Right kidney (tissue), 9 donors: Measurements from ENCODE around the gene RBM43.
"Not testable (repeated sequence)": the region's sequence is repeated elsewhere in the genome, so short reads cannot be mapped to it uniquely, and the experiment has no call there.

Experiments
- DNase-seq: peaks from one replicate; pipeline ENCODE4 v3.0.0-alpha.2; 2016
- long read RNA-seq, 8 donors: transcript quantifications; one replicate each; lab custom pipeline, GENCODE V29; 2026

The RBM43 gene
- long read RNA-seq, donor 1, full-length matches to known transcripts = 3 of 3 reads
- long read RNA-seq, donor 1, partial matches to known transcripts = 0 of 3 reads
- long read RNA-seq, donor 1, other reads (novel, unspliced or antisense) = 0 of 3 reads
- long read RNA-seq, donor 2, full-length matches to known transcripts = 3 of 3 reads
- long read RNA-seq, donor 2, partial matches to known transcripts = 0 of 3 reads
- long read RNA-seq, donor 2, other reads (novel, unspliced or antisense) = 0 of 3 reads
- long read RNA-seq, donor 3, full-length matches to known transcripts = 3 of 3 reads
- long read RNA-seq, donor 3, partial matches to known transcripts = 0 of 3 reads
- long read RNA-seq, donor 3, other reads (novel, unspliced or antisense) = 0 of 3 reads
- long read RNA-seq, donor 4, full-length matches to known transcripts = 3 of 3 reads
- long read RNA-seq, donor 4, partial matches to known transcripts = 0 of 3 reads
- long read RNA-seq, donor 4, other reads (novel, unspliced or antisense) = 0 of 3 reads
- long read RNA-seq, donor 5, partial matches to known transcripts = 0 of 1 reads
- long read RNA-seq, donor 5, other reads (novel, unspliced or antisense) = 0 of 1 reads
- long read RNA-seq, donor 6, full-length matches to known transcripts = 4 of 4 reads
- long read RNA-seq, donor 6, partial matches to known transcripts = 0 of 4 reads
- long read RNA-seq, donor 6, other reads (novel, unspliced or antisense) = 0 of 4 reads
- long read RNA-seq, donor 7, full-length matches to known transcripts = 3 of 3 reads
- long read RNA-seq, donor 7, partial matches to known transcripts = 0 of 3 reads
- long read RNA-seq, donor 7, other reads (novel, unspliced or antisense) = 0 of 3 reads
- long read RNA-seq, donor 8, full-length matches to known transcripts = 3 of 3 reads
- long read RNA-seq, donor 8, partial matches to known transcripts = 0 of 3 reads
- long read RNA-seq, donor 8, other reads (novel, unspliced or antisense) = 0 of 3 reads

DNA sequence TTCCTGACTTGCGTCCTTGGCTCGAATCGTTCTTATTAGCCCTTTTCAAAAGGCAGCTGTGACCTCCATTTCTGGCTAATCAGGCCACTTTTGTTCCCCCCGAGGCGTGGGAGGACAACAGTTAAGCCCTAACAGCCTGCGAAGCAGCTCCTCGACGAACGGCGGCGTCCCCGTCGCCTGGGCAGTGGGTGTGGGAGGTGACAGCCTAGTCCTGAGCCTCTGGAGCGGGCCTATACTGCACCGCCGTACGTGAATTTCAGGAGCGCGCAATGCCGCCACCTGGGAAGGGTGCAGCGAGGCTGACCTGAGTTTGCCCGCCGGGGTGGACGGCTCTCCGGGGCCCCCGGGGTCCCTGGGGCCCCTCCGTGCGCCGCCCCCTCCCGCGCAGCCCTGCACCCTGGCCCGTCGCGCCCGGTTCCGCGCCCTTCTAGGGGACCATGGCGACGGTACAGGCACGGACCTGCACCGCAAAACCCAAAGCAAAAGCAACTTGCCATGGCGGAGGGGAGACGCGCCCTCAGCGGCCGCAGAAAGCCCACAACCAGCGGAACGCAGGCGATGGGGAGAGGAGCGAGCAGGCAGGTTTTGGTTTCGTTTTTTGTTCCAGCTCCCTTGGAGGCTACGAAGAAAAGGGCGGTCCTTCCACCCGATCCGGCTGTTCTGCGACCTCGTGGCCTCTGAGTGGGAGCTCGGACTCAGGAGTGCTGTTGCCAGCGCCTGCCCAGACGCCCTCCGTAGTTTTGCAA is at the start of gene RBM43:
Gene RBM43, minus strand, starts transcription at position 633 of the 746 bp plus-strand sequence. Its CDS starts 136 bp downstream, at position 497.
- peak; percentile 92 for DNase-seq

DNA sequence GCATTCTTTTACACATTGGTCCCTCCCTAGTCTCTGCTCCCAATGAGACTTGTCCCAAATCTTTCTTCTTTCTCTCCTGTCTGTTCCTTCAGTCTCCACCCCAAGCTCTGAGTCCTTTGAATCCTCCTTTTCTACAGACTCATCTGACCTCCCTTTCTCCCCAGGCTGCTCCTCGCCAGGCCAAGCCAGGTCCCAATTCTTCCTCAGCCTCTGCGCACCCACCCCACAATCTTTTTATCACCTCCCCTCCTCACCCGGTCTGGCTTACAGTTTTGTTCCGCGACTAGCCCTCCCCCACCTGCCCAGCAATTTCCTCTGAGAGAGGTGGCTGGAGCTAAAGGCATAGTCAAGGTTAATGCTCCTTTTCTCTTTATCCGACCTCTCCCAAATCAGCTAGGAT is 48.6 kb upstream of the RBM43 start:
- DNase-seq = not testable (repeated sequence)

GRCh38 chr2:151306621-151307020 is 45.0 kb upstream of the RBM43 start:
- no peak for DNase-seq

DNA sequence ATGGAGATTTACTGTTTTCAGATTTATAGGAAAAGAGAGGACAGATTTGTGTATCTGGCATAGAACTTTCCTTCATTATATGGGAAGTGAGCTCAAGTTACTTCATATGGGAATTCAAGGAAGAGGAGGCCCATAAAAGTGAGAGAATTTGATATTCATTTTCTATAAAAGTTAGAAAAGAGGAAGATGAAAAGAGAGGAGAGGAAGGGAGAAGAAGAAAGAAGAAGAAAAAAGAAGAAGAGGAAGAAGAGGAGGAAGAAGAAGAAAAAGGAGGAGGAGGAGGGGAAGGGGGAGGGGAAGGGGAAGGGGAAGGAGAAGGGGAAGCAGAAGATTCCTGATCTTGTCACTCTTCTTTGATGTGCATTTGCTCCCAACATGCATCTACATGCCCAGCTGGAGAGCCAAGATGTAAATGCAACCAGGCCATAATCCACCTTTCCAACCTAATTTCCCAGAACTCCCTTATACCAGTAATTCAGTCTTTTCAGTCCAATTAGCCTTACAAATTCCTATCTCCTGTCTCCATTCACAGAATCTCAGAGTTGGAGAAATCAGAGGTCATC is 43.5 kb upstream of the RBM43 start:
- DNase-seq = no peak

- no peak for DNase-seq
Observed at GRCh38 chr2:151302879-151303278, 41.2 kb upstream of the RBM43 start.

DNA sequence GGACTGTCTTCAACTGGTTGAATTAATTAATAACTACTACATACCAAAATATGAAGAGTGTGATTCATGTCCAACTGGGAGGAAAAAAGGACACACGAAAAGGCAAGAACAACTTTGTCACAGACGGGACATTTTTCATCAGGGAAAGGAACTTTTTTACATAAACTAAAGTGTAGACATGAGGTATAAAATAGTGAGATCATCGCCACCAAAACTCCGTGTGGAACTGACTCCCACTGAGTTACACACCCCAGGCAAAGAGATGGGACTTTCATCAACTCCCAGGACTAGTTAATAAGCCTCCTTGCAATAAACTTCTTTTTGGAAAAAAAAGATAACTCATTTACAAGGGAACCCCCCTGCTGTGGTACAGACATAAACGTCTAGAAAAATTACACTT is 40.7 kb upstream of the RBM43 start:
- no peak for DNase-seq

DNA sequence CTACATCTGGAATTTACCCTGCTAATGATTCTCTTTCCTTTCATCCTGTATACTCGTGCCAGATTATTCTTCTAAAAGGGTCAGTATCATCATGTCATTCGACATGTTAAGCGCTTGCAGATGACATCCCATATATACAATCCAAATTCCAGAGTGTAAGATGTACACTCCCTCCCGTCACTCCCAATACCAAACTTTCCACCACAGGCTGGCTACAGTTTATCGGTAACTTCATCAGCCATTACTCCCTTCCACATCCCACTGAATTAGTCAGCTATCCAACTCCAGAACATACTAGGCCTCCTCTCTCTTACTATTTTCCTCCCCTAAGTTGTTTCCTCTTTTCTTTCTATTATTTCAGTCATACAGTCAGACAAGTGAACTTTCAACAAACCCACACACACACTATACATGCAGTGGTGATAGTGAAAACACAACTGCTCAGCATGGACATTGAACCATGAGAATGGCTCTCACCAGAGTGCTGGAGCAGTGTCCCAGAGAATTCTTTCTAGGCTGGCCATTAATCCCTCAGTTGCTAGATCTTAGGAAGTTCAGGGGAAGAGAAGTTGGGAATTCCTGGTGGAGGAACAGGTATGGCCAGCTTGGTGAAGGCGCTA is 38.4 kb upstream of the RBM43 start:
- DNase-seq = no peak

DNA sequence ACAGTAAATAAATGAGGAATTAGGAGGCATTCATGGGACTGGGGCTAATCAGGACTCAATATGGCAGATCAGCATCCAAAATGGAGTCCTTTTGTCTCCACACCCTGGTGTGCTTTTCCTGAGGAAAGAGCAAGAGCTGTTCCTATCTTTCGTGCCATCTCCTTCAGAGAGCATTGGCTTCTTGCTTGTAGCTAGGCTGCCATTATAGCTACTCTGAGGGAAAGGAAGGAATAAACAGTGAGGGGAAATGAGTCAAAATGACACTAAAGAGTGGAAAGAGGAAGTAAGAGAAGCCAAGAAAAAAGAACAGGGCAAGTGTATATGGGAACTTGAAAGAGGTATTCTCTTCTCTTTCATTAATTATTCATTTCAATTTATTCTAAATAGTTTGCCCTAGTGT is 36.2 kb upstream of the RBM43 start:
- no peak for DNase-seq

DNA sequence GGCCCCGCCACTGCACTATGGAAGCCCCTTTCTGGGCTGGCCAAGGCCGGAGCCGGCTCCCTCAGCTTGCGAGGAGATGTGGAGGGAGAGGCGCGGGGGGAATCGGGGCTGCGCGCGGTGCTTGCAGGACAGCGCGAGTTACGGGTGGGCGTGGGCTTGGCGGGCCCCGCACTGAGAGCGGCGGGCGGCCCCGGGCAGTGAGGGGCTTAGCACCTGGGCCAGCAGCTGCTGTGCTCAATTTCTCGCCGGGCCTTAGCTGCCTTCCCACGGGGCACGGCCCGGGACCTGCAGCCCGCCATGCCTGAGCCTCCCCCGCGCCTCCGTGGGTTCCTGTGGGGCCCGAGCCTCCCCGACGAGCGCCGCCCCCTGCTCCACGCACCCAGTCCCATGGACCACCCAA is 34.3 kb upstream of the RBM43 start:
- not testable (repeated sequence) for DNase-seq

DNA sequence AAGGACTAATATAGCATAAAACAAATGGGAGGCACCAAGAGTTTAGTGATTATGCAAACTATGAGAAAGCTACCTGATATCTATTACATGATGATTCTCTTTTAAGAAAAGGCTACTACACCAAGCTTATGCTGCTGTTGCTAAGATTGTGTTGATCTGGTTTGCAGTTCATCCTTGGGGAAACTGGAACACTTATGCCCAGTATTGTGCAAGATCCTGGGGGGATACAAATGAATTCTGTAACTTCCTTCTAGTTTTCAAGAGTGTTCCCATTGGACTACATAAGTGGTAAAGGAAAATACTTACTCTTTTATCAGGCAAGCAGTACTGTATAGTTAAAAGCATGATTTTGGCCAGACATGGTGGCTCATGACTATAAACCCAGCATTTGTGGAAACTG is 30.9 kb upstream of the RBM43 start:
- no peak for DNase-seq

GRCh38 chr2:151292141-151292540 is 30.5 kb upstream of the RBM43 start:
- DNase-seq = no peak

- no peak for DNase-seq
Observed at GRCh38 chr2:151291224-151291623, 29.6 kb upstream of the RBM43 start.

DNA sequence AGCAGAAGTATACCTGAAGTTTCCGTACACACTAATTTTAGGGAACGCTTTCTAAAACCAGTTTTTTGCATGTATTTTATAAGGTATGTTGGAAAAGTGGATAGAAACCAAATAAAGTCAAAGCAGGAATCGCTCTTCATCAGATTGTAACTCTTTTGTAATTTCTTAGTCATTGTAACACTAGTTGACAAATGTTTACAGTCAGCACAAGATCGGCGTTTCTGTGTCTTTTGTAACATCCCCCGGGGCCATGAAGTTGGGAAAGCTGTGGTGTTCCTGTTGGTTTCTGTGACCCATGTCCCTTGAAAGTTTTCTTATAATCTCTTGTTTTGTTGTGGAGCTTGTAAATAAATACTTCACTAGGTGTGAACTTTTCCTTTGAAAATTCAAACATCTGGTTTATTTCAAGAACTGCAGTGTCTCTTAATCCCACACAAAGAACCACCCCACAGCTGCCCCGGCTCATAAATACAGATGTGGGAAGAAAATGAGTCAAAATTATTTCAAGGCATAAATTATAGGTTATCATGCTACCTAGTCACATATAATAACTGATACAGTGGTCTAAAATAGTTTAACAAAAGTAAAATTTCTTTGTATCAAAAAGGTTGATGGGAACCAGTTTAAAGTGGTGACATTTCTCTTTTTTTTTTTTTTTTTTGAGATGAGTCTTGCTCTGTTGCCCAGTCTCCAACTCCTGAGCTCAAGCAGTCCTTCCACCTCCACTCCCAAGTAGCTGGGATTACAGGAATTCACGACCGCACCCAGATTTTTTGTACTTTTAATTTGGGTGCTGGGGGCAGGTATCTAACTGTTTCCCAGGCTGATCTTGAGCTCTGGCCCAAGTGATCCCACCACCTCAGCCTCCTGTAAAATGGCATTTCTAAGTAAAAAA is 28.6 kb upstream of the RBM43 start:
- DNase-seq = peak; percentile 49

DNA sequence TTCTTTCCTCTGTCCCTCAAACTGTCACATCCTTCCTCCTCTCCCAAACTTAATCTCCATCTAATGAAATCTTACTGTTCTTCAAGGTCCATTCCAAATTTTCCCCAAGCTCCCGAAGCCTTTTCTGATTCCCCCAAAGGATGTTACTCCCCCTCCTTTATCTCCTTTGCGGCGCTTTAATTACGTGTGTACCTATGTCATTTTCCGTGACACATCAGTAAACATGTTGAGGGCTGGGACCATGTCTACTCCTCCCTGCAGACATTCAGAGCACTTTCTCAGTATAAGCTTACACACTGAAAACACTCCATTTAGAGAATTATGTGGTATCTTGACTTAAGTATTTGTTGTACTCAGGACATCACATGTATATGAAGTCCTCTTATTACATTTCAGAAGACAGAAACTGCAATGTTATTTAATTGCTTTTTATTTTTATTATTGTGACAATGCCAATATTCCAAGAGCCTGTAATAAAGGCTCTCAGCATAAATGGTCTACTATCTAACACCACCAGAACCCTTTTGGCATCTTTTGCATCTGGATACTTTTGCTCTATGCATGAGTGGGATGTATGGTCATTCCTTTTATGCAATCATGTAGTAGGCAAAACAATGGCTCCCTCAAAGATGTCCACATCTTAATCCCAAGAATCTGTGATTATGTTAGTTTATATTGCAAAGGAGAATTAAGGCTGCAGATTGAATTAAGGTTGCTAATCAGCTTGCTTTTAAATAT is 26.0 kb upstream of the RBM43 start:
- no peak for DNase-seq

GRCh38 chr2:151282401-151282800 is 20.7 kb upstream of the RBM43 start:
- no peak for DNase-seq

DNA sequence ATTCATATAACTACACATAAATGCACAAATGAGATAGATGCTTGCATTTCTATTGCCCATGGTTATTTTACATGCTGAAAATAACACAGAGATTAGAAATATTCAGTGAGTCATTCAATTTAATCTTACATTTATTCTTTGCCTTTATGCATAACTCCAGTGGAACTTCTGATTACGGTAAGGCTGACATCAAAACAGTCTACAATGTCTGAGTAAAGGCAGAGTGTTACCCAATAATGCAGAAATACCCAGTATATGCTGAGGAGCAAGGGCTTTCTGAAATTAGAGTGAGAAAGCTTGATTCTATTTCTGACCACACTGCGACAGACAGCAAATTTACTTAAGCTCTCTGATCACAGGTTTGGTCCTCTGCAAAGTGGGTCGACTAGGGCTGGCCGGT is 18.6 kb upstream of the RBM43 start:
- DNase-seq = no peak

DNA sequence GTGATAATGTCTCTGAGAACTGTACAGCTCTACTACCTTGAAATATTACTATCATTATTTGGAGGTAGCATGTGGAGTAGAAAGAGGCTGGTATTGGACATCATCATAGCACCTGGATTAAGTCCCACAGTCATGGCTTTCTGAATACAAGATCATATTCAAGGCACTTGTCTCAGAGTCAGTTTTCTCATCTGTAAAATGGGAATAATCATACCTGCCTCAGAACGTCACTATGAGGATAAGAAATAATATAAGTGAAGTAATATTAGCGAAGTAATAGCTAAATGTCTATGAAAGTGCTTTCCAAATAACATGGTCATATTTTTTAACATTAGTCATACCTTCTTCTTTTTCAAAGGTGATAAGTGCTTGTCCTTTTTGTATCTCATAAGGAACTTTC is 16.8 kb upstream of the RBM43 start:
- DNase-seq = no peak

DNA sequence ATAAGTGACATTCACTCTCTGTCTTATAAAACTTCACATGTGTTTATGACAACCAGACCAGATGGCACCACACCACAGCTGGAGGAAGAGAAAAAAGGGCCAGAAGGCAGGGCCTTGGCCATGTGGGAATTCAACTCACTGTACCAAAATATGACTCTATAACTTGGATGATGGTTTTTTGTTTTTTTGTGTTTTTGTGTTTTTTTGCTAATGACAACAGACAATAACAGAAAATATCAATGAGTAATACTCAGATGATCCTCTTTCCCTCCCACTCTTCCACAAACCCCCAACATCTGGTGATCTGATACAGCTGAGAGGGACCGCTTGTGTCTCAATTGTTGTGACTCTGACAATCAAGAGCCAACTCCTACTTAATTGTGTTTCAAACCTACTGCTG is 15.4 kb upstream of the RBM43 start:
- DNase-seq = no peak

GRCh38 chr2:151275291-151275690 is 13.6 kb upstream of the RBM43 start:
- DNase-seq = no peak

DNA sequence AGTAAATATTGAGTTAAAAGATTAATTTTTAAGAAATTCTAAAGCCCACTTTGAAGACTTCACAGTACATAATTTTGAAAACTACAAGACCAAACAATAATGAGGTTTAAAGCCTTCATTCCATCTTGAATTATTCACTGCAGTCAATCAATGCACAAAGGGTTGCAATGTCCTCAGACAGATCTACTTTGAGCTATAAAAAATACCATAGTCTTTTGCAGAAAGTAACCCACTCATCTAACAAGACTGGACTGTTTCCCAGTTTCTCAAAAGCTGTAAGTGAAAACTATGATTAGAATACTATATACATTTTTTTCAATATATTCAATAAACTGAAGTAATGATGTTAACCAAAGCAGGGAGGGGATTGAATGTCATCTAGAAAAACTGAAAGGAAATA is 10.2 kb upstream of the RBM43 start:
- DNase-seq = no peak
